Measurements from ENCODE around the gene LINGO3.

LINGO3 gene

DNA sequence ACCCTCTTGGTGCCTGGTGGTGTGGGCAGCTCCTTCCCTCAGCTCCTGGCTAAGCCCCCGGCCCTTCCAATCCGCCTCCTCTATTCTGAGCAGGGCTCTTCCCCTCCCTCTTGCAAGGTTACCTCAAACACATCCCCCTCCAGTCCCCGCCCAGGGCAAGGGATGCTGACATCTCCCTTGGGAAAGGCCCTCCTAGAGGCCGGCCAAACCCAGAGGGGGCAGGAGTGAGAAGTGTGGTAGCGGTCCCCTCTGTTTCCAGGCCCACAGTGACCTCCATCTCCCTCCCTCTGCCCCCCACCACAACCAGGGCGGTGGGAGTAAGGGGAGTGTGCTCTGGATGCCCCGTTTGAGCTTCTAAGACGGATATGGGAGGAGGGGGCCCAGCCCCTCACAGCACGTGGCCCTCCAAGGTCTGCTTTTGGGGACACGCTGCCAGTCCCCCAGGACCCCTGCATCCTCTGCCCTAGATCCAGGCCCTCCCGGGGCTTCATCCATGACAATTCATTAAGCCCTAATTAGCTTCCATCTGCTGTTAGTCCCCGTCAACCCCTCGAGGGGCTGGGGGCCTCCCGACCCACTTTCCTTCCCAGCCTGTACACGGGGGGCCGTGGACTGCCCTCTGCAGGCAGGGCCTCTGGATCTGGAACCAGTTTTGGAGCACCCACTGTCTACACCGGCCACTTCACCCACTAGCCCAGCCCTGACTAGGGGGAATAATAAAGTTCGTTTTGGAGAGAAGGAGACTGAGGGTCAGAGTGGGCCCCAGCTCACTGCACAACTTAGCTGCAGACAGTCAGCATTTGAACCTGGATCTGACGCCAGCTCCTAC lies 2.3 kb downstream of the LINGO3 start:
- DNase-seq (ENCODE audit: low read depth): no peak
- H3K4me3 ChIP-seq (ENCODE audit: low read depth, low read length): no peak overlapping the region
- in situ Hi-C loops (cut with HindIII; ENCODE audit: low sequenced_read_pairs): no loop called here
- TF ChIP-seq, protein P1, sequence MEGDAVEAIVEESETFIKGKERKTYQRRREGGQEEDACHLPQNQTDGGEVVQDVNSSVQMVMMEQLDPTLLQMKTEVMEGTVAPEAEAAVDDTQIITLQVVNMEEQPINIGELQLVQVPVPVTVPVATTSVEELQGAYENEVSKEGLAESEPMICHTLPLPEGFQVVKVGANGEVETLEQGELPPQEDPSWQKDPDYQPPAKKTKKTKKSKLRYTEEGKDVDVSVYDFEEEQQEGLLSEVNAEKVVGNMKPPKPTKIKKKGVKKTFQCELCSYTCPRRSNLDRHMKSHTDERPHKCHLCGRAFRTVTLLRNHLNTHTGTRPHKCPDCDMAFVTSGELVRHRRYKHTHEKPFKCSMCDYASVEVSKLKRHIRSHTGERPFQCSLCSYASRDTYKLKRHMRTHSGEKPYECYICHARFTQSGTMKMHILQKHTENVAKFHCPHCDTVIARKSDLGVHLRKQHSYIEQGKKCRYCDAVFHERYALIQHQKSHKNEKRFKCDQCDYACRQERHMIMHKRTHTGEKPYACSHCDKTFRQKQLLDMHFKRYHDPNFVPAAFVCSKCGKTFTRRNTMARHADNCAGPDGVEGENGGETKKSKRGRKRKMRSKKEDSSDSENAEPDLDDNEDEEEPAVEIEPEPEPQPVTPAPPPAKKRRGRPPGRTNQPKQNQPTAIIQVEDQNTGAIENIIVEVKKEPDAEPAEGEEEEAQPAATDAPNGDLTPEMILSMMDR (IDR thresholded peaks at IDR 0.05; ENCODE audit: low read depth, low read length, missing control alignments): no peak

DNA sequence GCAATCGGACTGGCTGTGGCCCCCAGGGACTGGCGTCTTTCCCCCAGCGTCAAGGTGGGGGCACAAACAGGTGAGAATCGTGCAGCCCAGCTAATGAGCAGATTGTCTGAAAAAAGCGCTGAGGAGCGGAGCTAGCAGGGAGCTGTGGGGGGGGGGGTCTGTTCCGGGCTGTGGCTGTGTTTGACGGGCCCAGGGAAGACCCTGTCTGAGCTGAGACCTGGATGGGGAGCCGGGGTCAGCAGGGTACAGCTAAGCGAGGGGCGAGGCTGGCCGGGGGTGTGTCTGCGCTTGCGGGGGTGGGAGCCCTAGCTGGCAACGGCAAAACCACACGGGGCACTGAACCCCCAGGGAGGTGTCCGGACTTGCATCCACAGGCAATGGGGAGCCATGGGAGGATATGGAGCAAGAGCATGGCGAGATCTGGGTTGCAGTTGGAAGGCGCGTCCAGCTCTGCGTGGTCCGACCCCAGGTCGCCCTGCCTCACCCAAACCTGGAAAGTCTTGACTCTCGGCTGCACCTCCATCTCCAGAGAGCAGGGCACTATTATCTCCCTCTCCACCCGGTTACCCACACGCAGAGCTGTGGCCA lies 4.6 kb downstream of the LINGO3 start:
- TF ChIP-seq, protein P1 (IDR thresholded peaks at IDR 0.05; ENCODE audit: low read depth, low read length, missing control alignments): no peak
- DNase-seq (ENCODE audit: low read depth): no peak
- H3K4me3 ChIP-seq (ENCODE audit: low read depth, low read length): no peak overlapping the region
- in situ Hi-C loops (cut with HindIII; ENCODE audit: low sequenced_read_pairs): no loop called here

DNA sequence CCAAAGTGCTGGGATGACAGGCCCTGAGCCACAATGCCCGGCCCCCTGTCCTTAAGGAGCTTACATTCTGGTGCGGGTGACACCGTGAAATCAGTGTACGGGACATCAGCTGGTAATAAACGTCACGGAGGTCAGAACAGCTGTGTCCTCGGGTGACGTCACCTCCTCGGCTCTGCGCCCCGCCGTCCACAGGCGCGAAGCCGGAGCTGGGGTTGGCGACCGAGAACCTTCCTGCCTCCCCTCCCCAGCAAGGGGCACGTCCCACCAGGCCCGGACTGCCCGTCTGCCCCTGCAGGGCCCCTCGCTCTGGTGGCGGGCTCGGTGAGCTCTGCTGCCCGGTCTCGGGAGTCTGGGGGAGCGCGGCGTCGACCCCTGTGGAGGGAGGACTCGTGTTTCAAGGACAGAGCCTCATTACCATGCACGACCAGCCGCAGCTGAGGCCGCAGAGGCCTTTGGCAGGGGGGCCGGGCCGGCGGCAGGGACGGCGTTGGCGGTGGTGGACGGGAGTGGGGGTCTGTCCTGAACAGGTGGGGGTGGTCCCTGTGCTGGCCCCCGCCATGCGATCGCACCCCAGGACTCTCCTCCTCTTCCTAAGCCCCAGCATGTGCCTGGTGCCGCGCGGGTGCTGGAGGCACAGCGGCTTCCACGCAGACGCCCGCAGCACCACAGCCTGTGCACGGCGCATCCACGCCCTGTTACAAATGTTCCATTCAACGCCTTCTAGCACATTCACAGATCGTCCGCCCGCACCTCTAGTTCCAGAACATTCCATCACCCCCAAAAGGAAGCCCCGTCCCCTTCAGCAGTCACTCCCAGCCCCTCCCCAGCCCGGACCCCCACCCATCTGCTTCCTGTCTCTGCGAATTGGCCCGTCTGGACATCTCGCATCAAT lies 5.4 kb downstream of the LINGO3 start:
- in situ Hi-C loops (cut with HindIII; ENCODE audit: low sequenced_read_pairs): no loop called here
- TF ChIP-seq, protein P1 (IDR thresholded peaks at IDR 0.05; ENCODE audit: low read depth, low read length, missing control alignments): no peak
- DNase-seq (ENCODE audit: low read depth): no peak
- no peak overlapping the region for H3K4me3 ChIP-seq (ENCODE audit: low read depth, low read length)

DNA sequence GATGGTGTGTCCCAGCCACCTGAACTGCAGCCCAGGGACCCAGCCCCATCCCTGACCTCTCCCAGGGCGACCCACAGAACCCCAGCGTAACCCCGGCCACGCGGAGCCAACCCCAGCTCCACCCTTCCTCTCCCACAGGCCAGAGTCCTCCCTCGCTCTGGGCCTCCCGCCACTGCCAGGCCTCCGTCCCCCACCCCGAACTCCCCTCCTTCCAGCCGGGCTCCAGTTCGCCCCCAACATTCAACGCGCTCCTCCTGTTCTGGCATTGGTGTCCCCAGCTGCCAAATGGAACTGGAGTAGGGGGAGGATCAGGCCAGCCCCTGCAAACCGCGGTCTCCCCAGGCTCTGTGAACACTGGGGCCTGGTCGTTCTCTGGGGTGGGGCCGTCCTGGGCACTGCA lies 7.4 kb downstream of the LINGO3 start:
- in situ Hi-C loops (cut with HindIII; ENCODE audit: low sequenced_read_pairs): no loop called here
- TF ChIP-seq, protein P1 (IDR thresholded peaks at IDR 0.05; ENCODE audit: low read depth, low read length, missing control alignments): no peak
- no peak for DNase-seq (ENCODE audit: low read depth)
- H3K4me3 ChIP-seq (ENCODE audit: low read depth, low read length): no peak overlapping the region

DNA sequence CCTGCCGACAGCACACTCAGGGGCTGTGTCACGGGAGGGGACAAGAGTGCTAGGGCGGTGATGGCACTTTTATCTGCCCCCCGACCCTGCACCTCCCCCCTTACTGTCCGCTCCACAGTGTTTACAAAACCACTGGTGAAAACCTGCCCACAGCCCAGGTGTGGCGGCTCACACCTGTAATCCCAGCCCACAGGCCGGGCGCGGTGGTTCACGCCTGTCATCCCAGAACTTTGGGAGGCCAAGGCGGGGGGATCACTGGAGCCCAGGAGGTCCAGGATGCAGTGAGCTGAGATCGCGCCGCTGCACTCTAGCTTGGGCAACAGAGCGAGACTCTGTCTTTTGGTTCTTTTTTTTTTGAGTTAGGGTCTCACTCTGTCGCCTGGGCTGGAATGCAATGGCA lies 11.8 kb downstream of the LINGO3 start:
- TF ChIP-seq, protein P1 (IDR thresholded peaks at IDR 0.05; ENCODE audit: low read depth, low read length, missing control alignments): no peak
- DNase-seq (ENCODE audit: low read depth): no peak
- no peak overlapping the region for H3K4me3 ChIP-seq (ENCODE audit: low read depth, low read length)
- in situ Hi-C loops (cut with HindIII; ENCODE audit: low sequenced_read_pairs): no loop called here

DNA sequence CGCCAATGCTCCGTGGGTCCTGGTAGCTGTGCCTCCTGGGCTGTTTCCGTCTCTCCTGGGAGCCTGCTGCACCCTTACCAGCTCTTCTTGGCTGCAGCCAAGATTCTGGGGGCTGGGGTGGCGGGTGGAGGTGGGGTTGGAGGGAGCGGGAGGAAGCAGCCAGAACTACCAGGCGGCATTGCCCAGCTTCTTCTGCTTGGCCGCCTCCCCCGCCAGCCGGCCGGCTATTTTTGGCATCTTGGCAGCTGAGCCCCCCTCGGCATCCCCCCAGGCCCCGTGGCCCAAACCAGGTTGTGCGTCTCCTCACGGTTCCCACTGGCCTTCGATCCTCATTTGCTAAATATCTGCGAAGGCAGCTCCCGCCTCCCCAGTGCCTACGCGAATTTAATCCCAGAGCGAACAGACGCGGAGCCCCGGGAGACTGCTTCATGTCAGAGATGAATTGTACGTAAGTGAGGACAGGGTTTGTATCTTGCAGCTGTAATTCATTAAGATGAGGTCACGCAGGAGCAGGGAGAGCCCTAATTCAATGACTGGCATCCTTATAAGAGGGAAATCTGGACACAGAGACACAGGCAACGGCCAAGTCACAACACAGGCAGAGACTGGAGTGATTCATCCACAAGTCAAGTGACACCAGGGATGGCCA lies 13.1 kb downstream of the LINGO3 start:
- no peak for DNase-seq (ENCODE audit: low read depth)
- no peak overlapping the region for H3K4me3 ChIP-seq (ENCODE audit: low read depth, low read length)
- in situ Hi-C loops (cut with HindIII; ENCODE audit: low sequenced_read_pairs): no loop called here
- TF ChIP-seq, protein P1 (IDR thresholded peaks at IDR 0.05; ENCODE audit: low read depth, low read length, missing control alignments): no peak

Measured in astrocyte of the cerebellum (primary cell).